ENCODE results near the gene NUAK1.
"Not testable (repeated sequence)": the region's sequence is repeated elsewhere in the genome, so short reads cannot be mapped to it uniquely, and the experiment has no call there.

The NUAK1 gene

DNA sequence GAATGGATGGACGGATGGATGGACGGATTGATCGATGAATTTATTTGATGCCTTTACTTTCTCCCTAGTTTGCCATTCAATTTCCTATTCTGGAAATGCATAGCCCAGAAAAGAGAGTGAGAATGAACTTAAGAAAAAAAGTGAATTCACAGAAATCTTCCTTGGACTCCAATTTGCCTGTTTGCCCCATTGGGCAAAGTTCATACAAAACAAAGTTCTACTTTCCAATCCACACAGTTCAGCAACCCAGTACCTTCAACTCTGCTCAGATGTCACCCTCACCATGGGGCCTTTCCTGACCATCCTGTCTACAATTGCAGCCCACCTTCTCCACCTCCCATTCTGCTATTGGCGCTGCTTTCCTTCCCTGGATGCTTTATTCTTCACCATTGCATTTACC lies 8.2 kb upstream of the NUAK1 start:
- DNase-seq (ENCODE audit: low read depth in 2 of 2), result no peak

DNA sequence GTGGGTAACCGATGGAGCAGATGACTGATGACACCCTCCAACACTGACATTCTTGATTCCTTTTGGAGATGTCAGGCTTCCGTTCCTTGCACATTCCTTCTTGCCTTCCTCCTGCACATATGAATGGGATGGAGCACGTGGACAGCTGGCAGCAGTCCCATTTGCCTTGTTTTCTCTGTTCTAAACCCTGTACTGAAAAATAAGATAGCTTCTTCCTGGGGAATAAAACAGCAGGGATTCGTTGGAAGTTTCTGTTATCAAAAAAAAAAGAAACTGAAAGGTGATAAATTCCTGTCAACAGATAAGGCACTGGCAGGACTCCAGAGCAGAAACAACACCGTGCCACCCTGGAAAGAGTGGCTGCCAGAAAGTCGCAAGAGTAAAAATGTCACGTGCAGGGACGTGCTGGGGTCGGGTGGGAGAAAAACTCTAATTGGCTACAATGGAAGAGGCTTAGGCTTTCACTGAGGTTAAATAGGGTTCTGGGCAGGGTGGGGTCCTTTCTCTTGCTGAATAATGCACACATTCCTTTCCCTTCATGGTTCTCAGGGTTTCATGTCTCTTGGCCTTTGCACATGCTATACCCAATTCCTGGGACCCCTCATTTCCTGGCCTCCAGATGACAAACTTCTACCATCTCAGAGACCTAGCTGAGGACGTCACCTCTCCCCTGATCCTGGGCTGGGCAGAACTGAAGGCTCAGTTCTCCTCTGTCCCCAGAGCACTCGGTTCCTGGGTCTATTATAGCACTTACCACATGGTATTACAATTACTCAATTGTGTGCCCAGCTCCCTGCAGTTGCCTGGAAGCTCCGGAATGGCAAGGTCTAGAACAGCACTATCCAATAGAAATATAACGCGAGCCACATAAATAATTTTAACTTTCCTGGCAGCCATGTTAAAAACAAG lies 7.0 kb upstream of the NUAK1 start:
- no peak for DNase-seq (ENCODE audit: low read depth in 2 of 2)

DNA sequence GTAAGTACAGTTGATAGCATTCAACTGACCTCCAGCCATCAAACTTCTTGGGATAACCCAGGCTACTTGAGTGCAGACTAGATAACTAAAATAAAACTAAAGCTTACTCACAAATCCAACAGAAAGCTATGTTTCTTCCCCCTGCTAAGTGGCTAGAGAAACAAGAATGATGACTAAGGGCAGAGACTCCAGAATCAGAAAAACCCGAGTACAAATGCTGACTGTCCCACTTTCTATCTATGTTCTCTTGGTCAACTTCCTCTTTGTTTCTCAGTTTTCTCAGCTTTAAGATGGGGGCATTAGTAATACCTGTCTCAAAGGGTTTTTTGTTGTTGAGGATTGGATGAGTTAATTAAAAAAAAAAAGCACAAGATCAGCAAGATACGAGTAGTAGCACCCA lies 6.1 kb upstream of the NUAK1 start:
- DNase-seq (ENCODE audit: low read depth in 2 of 2), result no peak

DNA sequence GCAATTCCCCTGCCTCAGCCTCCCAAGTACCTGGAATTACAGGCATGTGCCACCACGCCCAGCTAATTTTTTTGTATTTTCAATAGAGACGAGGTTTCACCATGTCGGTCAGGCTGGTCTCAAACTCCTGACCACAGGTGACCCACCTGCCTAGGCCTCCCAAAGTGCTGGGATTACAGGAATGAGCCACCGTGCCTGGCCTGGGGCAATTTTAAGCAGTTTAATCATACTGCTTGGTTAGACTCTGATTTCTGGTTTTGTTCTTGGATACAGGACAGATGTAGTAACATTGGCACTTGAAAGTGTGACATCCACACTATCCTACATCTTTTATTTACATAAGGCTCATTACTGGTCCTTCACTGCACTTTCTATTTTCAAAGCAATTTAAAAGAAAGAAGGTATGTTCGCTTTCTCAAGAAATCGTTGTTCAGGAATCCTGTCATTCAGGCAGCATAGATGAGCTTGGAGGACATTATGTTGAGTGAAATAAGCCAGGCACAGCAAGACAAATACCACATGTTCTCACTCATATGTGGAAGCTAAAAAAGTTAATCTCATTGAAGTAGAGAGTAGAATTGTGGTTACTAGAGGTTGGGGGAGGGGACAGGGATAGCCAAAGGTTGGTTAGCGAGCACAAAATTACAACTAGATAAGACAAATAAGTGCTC lies 4.0 kb upstream of the NUAK1 start:
- no peak for DNase-seq (ENCODE audit: low read depth in 2 of 2)

DNA sequence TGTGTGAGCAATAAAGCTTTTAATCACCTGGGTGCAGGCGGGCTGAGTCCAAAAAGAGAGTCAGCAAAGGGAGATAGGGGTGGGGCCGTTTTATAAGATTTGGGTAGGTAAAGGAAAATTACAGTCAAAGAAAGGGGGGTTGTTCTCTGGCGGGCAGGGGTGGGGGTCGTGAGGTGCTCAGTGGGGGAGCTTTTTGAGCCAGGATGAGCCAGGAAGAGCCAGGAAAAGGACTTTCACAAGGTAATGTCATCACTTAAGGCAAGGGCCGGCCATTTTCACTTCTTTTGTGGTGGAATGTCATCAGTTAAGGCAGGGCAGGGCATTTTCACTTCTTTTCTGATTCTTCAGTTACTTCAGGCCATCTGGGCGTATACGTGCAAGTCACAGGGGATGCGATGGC lies 3.2 kb upstream of the NUAK1 start:
- DNase-seq (ENCODE audit: low read depth in 2 of 2), result not testable (repeated sequence)

GRCh38 chr12:106141452-106141851 lies 2.7 kb upstream of the NUAK1 start:
- DNase-seq (ENCODE audit: low read depth in 2 of 2), result no peak

DNA sequence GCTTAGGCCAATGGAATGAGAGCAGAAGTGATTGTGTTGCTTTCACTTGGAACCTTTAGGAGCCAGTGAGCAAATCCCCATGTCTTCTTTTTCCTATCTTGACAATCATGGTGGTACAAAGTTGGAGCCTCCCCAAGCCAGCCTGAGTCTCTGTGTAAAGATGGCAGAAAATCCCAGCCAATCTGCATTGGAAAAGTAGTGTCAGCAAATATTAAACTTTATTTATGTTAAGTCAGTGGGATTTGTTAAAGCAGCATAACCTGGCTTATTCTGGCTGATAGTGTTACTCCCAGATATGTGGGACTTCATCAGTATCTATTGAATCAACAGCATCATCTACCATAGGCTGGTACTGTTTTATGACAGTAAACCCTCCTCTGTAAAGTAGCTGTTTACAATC lies 2.2 kb upstream of the NUAK1 start:
- DNase-seq (ENCODE audit: low read depth in 2 of 2), result no peak

DNA sequence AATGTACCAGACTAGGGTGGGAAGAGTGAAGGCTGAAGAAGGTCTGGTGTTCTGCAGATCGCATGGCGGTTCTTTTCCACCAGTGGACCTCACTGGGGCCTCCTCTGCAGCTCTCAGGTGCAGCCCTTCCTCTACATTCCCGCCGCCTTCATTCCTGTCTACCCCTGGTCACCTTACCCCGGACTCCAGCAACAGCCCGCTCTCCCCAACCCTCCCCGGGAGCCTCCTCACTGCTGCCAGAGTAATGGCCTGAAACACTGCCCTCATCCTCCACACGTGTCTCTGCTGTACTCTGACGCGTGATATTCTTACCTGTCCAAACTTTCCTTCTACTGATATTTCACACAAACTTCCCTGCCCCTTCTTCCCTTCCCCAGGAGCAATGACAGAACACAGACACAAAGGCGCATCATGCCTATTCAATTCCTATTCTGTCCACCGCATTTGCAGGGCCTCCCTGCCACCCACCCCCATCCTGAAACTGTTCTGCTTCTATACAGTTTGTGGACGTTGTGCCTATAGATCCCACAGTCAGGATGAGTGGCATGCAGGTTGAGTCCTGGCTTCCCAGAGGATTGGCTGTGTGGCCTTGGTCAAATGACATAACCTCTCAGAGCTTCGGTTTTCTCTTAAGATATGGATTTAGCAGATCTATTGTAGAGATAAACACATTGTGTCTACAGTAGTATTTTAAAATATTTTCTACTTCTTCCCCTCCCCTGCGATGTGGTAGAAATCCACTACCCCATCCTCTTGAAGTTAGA lies 1.7 kb upstream of the NUAK1 start:
- no peak for DNase-seq (ENCODE audit: low read depth in 2 of 2)

GRCh38 chr12:106139422-106140171 lies 843 bp upstream of the NUAK1 start:
- no peak for DNase-seq (ENCODE audit: low read depth in 2 of 2)

DNA sequence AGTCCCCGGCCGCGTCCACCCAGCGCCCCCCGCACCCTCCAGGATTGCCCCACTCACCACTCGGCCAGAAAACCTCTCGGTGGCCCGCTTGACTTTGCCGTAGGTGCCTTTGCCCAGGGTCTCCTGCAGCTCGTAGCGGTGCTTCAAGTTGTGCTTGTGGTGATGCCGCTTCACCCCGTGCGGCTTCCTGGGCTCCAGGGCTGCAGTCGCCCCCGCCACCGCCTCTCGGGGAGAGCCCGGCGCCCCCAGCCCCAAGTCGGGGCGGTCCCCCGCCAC lies 459 bp downstream of the NUAK1 start:
- no peak for DNase-seq (ENCODE audit: low read depth in 2 of 2)

- DNase-seq (ENCODE audit: low read depth in 2 of 2), result no peak
Observed at GRCh38 chr12:106137530-106138356, 1.0 kb downstream of the NUAK1 start.

DNA sequence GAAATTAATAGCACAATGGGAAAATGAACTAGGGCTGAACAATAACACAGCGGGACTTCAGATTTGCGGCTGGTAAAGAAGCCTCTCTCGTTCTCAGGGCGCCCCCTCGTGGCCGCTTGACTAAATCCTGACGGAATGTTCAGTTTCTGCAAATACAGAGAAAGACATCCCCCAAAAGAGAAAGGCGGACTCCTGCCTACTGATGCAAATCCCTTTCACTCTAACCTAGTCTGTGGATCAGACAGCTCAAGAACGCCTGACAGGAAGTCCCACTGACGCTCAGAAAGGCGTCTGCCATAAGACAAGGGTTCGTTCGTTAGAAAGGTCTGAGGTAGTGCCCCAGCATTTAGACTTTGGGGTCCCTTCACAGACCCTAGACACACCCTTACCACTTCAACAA lies 2.5 kb downstream of the NUAK1 start:
- DNase-seq (ENCODE audit: low read depth in 2 of 2), result peak; percentile 35 to 70

GRCh38 chr12:106135781-106136180 lies 3.0 kb downstream of the NUAK1 start:
- DNase-seq (ENCODE audit: low read depth in 2 of 2), result no peak

GRCh38 chr12:106135075-106135474 lies 3.7 kb downstream of the NUAK1 start:
- no peak for DNase-seq (ENCODE audit: low read depth in 2 of 2)

- DNase-seq (ENCODE audit: low read depth in 2 of 2), result no peak
Observed at GRCh38 chr12:106134294-106134949, 4.3 kb downstream of the NUAK1 start.

DNA sequence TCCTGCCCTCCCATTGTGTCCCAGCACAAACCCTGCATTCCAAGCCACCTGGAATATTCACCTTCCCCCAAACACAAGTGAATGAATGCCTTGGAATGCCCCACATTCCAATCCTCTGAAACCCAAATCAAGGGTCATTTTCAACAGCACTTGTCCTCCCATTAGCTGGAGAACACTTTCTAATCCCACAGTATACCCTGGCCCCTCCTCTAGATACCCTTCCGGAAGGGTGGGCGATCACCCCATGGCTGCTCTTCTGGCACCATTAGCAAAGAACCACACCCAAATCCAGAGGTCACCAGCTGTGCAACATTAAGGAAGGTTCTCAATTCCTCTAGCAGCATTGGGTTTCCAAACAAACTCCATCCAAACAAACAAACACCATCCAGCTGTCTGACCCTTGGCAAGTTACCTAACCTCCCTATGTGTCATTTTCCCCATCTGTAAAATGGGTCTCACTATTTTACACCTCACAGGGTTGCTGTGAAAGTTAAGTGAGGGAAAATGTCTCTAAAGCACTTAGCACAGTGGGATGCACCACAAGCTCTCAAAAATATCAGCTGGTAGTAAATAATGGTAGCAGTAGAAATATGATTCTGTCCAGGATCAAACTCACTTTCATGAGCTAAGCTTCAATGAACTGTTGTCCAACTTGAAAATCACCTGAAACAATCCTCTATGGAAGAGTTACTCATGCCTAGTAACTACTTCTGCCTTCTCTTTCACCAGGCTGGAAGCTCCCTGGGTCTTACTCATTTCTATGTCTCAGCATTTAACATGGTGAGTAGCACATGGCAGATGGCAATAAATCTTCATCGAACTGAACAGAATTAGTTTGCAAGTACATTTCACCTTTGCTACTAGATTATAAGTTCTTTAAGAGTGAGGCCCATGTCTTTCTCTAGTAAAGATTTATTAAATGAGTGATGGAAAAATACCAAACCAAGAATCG lies 5.3 kb downstream of the NUAK1 start:
- no peak for DNase-seq (ENCODE audit: low read depth in 2 of 2)

GRCh38 chr12:106132175-106133135 lies 6.3 kb downstream of the NUAK1 start:
- no peak for DNase-seq (ENCODE audit: low read depth in 2 of 2)

DNA sequence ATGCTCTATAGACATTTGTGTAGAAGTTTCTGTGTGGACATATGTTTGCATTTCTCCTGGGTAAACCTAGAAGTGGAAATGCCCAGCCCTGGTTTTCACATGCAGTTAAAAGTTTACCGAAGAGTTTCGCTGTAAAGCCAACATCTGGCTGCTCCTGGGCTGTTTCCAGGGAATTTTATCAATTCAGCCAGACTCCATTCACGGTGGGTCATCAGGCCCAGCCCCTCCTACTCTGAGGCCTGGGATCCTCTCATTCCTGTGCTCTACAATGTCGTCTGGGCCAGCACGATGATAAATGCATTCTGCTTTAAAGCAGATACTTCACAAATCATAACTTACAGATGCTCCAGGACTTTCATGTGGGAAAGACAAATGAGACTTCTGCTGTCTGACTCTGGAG lies 7.1 kb downstream of the NUAK1 start:
- DNase-seq (ENCODE audit: low read depth in 2 of 2), result no peak
